OCI-LY1 (cell line): ENCODE measurements around the gene DYNC1LI1.
"Not testable (repeated sequence)": the region's sequence is repeated elsewhere in the genome, so short reads cannot be mapped to it uniquely, and the experiment has no call there.

Experiments used
- EZH2 ChIP-seq: fragments of 200-600 bp; sonication (generic), shearing (Covaris generic); IDR thresholded peaks from 2 replicates; pipeline ENCODE4 v1.8.0; 2017; ENCODE audit warnings: borderline replicate concordance, mixed run types, mild to moderate bottlenecking, antibody characterized with exemption, low read length, moderate library complexity, mixed read lengths
- TF ChIP-seq, protein P1 (sequence below): fragments of 200-600 bp; sonication (generic), shearing (Covaris generic); IDR thresholded peaks from 2 replicates; pipeline ENCODE4 v1.5.1; 2017; ENCODE audit warnings: mild to moderate bottlenecking, antibody characterized with exemption, low read length, moderate library complexity, mixed read lengths

DNA sequence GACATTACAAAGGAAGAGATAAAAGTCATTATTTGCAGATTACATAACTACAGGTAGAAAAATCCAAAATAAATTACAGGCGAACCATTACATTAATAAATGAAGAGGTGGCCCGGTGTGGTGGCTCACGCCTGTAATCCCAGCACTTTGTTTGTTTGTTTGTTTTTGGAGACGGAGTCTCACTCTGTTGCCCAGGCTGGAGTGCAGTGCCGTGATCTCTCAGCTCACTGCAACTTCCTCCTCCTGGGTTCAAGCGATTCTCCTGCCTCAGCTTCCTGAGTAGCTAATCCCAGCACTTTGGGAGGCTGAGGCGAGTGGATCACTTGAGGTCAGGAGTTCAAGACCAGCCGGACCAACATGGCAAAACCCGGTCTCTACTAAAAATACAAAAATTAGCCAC is 53.9 kb downstream of the DYNC1LI1 start:
- TF ChIP-seq, protein P1, sequence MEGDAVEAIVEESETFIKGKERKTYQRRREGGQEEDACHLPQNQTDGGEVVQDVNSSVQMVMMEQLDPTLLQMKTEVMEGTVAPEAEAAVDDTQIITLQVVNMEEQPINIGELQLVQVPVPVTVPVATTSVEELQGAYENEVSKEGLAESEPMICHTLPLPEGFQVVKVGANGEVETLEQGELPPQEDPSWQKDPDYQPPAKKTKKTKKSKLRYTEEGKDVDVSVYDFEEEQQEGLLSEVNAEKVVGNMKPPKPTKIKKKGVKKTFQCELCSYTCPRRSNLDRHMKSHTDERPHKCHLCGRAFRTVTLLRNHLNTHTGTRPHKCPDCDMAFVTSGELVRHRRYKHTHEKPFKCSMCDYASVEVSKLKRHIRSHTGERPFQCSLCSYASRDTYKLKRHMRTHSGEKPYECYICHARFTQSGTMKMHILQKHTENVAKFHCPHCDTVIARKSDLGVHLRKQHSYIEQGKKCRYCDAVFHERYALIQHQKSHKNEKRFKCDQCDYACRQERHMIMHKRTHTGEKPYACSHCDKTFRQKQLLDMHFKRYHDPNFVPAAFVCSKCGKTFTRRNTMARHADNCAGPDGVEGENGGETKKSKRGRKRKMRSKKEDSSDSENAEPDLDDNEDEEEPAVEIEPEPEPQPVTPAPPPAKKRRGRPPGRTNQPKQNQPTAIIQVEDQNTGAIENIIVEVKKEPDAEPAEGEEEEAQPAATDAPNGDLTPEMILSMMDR, result not testable (repeated sequence)
- not testable (repeated sequence) for TF ChIP-seq EZH2
